Forelimb muscle (tissue), 1 donor: ENCODE results near the gene ACACA. TPM values are rescaled to one million over a fixed set of nuclear protein-coding genes. Genes with fewer than 3 reads are reported as not detected.

Experiments used
- DNase-seq: peaks from one replicate; pipeline ENCODE4 v3.0.0-alpha.2; 2013; ENCODE audit warnings: low read depth
- polyA plus RNA-seq: library from polyadenylated mRNA; unstranded; fragments of 120-200 nt; gene quantifications from one replicate; pipeline ENCODE4 v1.2.1, GENCODE V29; 2013; ENCODE audit not compliant: insufficient read length

ACACA gene
- polyA plus RNA-seq, 1 donor = 23.8 TPM

DNA sequence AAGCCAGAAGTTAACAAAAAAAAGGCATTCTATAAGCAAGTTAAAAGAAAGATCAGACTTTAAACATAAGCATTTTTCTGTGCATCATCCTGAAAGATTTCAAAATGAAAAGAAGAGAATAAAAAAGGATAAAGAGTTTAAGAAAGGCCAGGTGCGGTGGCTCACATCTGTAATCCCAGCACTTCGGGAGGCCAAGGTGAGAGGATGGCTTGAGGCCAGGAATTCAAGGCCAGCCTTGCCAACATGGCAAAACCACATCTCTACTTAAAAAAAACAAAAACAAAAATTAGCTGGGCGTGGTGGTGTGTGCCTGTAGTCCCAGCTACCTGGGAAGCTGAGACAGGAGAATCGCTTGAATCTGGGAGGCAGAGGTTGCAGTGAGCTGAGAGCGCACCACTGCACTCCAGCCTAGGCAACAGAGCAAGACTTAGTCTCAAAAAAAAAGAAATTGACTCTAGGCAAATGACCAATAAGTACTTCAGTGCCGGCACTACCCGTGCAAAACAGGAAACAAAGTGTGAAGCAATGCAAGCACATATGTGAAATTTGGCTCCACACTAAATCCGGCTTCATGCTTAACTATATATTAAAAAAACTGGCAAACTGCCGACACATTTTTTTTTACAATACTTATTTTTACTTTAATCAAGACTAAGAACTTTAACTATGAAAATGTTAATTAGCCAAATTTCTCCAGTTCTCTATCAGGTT, 114.1 kb downstream of the ACACA start:
- no peak for DNase-seq

DNA sequence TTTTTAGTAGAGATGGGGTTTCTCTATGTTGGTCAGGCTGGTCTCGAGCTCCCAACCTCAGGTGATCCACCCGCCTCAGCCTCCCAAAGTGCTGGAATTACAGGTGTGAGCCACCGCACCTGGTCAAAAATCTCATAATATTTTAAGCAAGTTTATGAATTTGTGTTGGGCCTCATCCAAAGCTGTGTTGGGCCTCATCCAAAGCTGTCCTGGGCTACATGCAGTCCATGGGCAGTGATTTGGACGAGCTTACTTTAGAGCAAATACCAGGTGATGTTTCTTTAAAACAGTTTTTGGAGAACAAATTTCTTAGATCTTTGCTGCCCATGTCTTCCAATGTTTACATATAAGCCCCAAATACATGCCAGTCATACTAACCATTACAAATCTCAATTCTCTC, 115.3 kb downstream of the ACACA start:
- DNase-seq = no peak

DNA sequence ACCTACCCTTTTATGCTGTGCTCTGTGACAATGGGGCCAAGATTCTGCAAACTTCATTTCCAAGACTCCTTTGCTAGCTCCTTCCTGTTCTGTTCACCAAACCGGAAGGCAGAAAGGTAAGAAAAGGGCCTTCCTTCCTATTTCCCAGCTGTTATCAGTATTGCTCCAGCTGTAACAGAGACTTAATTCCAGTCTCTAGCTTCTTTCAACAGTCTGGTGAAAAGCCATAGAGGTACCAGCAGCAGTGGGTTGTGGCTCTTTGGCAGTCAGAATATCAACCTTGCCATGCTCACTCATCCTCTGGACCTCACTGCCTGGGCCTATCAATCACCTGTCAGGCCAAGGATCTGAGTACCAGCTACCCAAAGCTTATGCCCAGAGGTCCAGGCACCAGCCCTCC, 120.2 kb downstream of the ACACA start:
- no peak for DNase-seq

DNA sequence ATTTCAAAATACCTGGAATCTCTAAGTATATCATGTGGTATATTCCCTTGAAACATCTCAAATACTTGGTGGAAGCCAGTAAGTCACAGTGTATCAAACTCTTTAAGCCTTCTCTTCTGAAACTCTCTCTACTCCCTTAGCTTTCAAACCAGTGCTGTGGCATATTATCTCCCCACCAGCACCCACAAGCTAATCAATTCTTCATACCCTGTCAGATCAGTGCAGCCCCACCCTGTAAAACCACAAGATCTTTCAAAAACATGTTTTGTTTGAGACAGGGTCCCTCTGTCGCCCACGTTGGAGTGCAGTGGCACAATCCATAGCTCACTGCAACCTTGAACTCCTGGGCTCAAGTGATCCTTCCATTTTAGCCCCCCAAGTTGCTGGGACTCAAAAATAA, 122.4 kb downstream of the ACACA start:
- no peak for DNase-seq

DNA sequence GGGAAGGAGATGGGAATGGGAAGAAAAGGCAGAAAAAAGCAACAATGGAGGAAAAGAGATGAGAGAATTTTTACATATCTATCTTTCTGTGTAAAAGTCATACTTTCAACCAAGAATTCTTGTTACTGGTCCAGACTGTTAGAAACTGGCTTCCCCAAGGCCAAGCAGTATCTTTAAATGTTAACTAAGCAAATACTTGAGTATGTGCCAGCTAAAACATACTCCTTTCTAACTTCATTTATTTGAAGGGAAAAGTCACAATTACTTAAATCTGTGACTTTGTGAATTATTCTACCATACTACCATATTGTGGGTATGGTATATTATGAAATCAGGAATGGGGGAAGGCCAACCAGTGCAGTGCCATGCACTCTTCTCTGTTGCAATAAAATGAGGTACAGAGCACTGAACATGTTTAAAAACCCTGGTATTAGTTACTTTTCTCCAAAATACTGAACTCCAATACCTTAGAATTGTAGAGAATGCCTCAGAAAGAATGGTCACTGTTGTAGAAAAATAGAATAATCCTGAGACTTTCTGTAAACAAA, 123.1 kb downstream of the ACACA start:
- no peak for DNase-seq

DNA sequence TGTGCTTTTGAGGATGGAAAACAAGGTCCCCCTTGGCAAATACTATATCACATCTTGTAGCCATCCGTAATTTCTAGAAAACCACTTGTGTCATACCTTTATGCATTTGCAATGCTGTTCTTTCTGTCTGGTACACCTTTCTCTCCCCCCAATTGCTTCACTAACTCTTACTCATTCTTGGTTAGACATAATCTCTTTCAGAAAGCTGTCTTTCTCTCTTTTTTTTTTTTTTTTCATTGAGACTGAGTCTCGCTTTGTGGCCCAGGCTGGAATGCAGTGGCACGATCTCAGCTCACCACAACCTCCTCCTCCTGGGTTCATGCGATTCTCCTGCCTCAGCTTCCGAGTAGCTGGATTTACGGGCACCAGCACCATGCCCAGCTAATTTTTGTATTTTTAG, 125.8 kb downstream of the ACACA start:
- no peak for DNase-seq

DNA sequence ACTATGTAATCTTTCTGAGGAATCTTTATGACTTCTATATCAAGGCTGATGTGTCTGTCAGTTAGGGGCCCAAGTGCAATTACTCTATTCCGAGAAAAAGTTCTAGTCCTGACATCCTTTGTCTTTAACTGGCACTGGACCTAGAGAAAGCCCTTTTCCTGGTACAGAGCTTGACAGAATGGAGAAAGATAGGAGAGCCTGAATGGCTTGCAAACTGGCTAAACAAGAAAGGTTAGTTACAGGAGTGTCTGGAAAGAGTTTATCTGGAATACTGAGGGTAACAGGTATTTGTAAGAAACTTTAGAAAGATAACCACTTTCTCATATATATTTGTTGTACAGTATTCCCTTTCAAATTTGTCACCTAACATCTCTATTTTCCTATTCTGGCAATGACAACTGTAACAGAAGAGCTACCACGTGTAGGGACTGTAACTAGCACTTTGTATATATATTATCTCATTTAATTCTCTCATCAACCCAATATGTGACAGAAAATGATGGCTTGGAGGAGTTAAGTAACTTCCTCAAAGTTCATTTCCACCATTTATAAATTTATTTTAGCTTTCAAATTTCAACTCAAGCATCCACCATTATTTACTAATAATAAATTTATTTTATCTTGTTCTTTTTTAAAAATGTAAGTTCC, 128.3 kb downstream of the ACACA start:
- DNase-seq = no peak

DNA sequence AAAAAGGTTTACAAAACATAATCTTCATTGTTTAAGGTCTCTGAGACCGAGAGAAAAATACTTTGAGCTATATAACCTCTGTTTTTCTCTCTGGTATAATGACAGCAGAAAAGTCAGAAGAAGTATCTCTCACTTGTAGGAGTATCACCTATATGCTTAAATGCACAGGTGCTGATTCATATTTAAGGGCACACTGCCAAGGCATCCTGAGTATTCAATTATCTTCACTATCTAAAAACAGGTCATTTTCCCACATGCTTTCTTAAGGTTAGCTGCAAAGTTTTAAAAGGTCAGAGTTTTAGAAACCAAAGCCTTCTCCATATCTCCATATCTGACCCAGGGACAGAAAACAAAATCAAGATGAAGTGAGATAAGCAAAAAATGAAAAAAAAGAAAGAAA, 130.2 kb downstream of the ACACA start:
- no peak for DNase-seq

DNA sequence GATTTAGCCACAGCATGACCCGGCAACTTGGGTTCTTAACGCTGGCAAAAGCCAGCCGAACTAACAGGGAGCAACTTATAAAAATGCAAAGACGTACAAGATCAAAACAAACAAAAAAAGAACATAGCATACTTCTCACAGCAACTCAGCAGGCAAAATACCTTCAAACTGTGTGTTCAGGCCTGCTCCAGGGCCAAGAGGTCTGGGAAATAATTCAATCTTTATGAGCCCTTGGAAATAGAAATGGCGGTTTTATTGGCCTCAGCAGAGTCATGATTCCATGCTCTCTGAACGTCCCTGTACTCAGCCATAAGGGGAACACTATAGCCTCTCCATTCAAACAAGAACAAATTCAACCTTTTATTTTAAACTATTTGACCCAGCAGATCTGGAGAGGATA, 132.2 kb downstream of the ACACA start:
- DNase-seq = no peak

DNA sequence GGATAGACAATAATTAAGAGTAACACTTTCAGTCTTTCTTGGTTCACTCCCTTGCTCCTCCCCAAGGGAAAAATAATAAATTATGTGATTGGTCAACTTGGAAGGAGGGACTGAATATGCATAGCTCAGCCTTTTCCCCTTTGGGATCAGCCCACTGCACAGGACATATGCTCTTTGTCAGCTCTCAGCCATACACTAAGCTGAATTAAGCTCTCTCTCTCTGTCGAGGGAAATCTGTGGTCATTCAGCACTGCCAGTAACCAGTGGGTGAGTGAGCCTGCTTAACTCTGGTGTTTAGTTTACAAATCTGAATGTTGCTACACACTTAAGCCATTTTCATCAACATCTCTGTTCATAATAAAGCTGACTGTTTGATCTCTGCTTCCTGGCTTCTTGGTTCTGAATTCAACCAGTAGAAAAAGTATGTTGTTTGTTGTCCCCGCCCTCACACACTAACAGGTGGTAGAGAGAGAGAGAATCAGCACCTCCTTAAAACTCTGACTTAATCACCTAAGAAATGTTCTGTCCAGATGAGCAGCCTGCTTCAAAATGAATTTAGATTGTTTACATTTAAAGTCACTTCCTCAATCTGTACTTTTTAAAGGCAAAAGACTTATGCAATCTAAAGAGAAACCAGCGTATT, 133.1 kb downstream of the ACACA start:
- DNase-seq = no peak

DNA sequence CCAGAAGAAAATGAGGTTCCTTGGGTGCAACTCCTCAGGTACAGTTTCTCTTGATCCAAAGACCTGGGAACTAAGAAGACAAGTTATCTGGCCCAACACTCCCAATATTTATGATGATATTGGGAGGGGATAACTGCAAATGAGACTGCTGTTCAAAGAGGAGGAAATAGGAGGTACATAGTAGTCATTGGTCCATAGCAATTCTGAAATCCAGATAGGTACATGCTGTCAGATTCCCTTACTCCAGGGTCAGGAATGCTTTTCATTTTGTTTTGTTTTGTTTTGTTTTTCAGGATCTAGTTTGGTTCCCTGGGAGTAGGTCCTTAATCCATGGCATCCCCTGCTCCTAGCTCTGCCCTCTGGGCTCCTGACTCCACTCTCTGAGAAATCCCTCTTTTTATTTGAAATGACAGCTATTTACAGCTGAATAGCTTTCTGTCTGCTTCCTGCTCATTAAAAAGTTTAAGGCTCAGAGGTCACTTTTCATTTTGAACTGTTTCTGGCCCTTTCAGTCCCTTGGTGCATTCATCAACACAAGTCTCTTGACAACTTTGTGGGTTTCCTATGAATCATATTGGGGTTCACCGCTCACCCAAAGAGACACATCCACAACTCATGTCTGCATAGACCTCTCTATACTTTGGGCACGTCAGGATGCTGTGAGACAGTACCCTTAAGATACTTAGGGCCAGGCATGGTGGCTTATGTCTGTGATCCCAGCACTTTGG, 141.0 kb downstream of the ACACA start:
- DNase-seq = no peak

DNA sequence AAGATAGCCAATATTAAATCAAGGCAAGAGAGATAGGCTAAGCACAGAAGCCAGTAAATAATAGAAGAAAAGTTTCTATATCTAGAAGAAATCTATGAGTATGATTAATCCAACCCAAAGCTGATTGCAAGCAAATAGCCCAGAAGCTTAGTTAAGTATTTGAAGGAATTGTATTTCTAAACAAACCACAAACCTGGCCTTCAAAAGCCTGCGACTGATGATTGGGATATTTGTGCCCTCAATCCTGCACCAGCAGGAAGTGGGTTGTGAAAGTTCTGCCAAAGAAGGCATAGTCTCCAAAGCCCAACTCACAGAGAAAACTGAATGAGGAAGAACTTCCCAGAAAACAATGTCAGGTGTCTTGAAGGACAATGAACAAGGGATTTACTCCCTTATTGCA, 145.3 kb downstream of the ACACA start:
- no peak for DNase-seq

DNA sequence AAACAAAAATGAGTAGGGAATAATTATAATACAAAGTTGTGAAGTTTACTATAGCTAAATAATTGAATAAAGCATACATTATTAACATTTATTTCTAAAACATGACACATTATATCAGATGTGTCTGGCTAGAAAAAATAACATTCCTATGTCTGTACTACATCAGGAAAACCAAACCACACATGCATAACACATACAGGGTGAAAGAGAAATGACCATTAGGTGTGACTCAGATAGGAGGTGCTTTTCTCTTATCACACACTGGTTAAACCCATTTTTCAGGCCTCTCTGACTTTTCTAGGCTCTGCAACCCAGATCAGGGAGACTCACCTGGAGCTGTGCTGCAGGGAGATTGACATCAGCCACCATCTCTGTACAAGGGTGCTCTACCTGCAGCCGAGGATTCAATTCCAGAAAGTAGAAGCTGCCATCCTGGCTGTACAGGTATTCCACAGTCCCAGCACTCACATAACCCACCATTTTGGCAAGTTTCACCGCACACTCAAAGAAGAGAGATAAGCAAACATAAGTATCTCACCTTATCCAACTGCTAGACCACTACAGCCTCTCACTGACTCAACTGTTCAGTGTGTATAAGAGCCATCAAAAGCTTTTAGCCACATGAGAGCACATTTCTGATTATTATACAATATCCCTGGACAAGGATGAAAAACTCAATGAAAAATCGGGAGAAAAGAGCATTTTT, 147.5 kb downstream of the ACACA start:
- DNase-seq = no peak

DNA sequence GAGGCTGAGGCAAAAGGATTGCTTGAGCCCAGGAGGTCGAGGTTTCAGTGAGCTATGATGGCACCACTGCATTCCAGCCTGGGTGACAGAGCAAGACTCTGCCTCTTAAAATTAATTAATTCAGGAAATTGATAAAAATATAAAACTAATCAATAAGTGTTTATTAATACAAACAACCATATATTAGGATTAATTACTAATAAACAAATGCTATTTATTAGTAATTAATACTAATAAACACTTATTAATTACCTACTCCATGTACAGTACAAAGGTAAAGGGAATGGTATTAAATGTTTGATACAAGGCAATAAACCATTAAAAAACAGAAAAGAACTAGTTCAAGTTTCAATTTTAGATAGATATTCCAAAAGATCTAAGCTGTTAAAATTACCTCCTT, 150.0 kb downstream of the ACACA start:
- DNase-seq = no peak

DNA sequence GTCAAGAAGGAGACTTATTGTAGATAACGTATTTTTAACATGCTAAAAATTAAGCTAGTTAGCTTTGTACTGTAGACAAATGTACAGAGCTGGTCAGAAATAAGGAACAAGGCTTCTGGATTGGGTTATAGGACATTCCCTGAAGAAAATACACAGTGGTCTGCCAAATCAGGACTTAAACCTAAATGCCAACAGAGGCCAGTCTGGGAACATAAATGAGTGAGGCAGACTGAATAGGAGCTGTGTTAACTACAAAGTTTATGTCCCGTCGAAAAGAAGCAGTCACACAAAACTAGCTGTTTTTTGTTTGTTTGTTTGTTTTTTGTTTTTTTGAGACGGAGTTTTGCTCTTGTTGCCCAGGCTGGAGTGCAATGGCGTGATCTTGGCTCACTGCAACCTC, 151.2 kb downstream of the ACACA start:
- no peak for DNase-seq

DNA sequence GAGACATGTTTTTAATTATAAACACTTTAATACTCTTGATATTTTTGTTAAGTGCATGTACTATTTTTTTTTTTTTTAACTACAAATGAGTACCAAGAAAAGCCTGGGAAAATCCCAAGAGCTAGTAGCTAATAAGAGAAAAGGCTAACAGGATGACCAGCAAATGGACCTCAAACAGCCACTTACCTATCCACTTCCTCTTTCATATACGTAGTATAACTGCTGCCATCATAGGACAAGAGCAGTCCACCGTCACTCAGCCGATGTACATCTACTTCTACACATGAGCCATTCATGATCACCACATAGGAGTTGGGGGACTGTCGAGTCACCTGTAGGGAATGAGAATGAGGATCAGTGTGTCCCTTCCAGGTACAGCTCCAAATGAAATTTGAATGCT, 158.8 kb downstream of the ACACA start:
- DNase-seq = no peak

DNA sequence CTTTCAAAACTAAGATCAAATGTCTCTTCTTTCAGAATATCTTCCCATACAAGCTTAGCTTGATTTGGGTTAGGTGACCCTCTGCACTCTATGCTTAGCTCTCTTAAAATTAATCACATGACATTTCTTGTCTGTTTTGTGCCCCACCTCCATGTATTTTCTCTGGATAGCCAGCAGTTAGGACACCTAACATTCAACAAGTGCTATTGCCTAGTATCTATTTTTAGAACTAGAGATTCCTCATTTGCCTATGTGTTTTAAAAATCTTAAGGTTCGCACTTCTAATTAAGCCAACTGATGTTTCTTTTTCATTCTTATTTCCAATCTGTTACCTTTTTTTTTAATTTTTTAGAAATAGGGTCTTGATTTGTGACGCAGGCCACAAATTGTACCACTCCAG, 160.6 kb downstream of the ACACA start:
- DNase-seq = no peak

DNA sequence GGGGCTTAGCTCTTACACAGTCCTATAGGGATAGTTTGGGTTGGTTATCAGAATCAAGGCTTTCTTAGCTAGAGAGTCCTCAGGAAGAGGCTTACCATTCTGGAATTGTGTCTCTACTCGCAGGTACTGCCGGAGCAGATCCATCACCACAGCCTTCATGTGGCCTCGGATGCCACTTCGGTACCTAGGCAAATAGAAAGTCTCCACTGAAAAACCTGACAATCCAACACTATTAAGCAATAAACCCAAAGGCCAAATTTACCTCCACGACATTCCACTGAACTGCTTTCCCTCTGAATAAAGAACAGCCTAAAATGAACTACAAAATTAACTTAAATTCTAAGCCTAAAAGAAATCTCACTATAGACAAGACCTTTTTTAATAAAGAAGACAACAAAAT, 166.3 kb downstream of the ACACA start:
- no peak for DNase-seq

DNA sequence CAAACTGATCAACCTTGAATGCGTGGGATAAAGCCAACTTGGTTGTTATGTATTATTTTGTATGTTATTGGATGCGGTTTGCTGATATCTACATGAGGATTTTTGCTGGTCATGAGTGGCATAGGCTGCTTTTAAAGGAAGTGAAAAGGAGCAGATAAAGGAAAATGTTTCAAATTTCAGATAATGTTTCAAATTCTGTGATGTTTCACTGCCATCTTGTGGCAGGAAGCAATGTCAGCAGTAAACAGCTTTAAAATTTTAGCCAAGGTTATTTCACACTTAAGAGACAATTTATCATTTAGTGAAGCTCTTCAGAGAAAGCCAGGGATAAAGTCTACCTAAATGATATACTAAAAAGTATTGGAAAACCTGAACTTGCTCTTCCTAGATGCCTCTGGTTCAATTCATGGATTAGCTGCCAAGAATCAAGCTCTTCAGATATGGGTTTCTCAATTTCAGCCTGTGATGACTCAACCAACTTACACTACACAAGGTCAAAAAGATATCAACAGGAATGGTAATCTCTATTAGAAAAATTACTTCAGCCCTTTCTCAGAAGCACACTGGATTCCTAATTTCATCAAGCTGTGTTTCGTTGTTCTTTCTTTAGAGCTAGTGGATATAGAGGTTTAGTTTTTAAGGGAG, 166.8 kb downstream of the ACACA start:
- DNase-seq = no peak

DNA sequence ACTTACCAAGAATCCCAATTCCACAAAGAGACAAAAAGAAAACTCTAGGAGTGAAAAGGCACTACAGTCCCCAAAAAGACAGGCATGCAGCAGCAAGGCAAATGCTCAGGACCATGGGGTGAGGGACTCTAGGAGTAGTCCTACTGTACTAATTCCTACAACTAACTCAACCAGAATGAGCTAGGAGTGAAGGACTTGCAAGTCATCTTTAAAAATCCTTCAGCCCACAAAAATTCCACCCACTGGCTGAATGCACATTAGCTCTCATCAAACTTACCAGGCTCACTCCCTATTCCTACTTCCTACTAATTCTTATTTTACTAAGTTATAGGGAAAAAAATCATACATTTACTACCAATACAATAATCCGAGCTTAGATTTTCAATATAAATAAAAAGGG, 172.5 kb downstream of the ACACA start:
- DNase-seq = no peak

DNA sequence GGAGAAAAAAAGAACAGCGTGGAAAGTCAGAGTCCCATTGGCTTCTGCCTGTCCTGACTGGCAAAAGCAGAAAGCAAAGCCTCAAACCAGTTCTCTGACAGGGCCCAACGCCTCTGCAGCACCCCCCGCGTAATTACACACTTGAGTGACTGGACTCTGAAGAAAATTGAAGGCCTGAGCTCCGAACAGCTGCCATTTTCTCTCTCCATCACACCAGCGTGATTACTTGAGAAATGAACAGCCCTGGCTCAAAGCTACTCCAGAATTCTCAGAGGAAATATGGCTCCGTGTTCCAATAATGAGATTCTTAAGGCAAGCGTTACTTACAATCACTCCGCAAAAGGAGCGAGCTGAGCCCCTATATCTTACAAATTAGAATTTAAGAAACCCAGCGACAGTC, 173.6 kb downstream of the ACACA start:
- no peak for DNase-seq
